Fibroblast of villous mesenchyme (primary cell): ENCODE results near the gene SLC6A3. TPM values are rescaled to one million over a fixed set of nuclear protein-coding genes. Genes with fewer than 3 reads are reported as not detected.

ENCODE experiments used
- DNase-seq: peaks from one replicate; pipeline ENCODE4 v3.0.0-alpha.2; 2010; ENCODE audit warnings: low read depth
- H3K4me3 ChIP-seq: 2 replicates; pipeline ENCODE4 v1.5.1; 2011; ENCODE audit warnings: low read depth, mild to moderate bottlenecking, low read length
- CTCF ChIP-seq: IDR thresholded peaks from 2 replicates; pipeline ENCODE4 v1.5.1; 2012; ENCODE audit warnings: low read depth, mild to moderate bottlenecking, low read length; ENCODE audit not compliant: insufficient read depth
- total RNA-seq: library from RNA; depleted of rRNA; stranded (reverse); fragments of >200 nt; gene quantifications from 2 replicates; pipeline ENCODE4 v1.2.3, GENCODE V29; 2012

The SLC6A3 gene
- total RNA-seq: not detected in 2 replicates

- H3K4me3 ChIP-seq: no peak within 1 kb of the TSS
- peak; percentile 21 for DNase-seq
- TF ChIP-seq CTCF: no peak
Measured at GRCh38 chr5:1445313-1445688, at the start of gene SLC6A3. TSS of gene SLC6A3 (minus strand) at chr5:1445440. CDS start at chr5:1443197, 2,243 bp downstream.

GRCh38 chr5:1493941-1494340 is 48.7 kb upstream of the SLC6A3 start:
- no peak for DNase-seq
- no peak for TF ChIP-seq CTCF
- no peak overlapping the region for H3K4me3 ChIP-seq

- H3K4me3 ChIP-seq: no peak overlapping the region
- TF ChIP-seq CTCF: no peak
- no peak for DNase-seq
Measured at GRCh38 chr5:1493413-1493812, 48.2 kb upstream of the SLC6A3 start.

GRCh38 chr5:1492757-1493156 is 47.5 kb upstream of the SLC6A3 start:
- H3K4me3 ChIP-seq: no peak overlapping the region
- no peak for DNase-seq
- TF ChIP-seq CTCF: no peak

- DNase-seq: no peak
Measured at GRCh38 chr5:1490376-1490775, 45.1 kb upstream of the SLC6A3 start.

GRCh38 chr5:1489754-1490153 is 44.5 kb upstream of the SLC6A3 start:
- no peak overlapping the region for H3K4me3 ChIP-seq
- DNase-seq: no peak
- TF ChIP-seq CTCF: no peak

More at GRCh38 chr5:1490376-1490775, 45.1 kb upstream of the SLC6A3 start:
- no peak for TF ChIP-seq CTCF
- H3K4me3 ChIP-seq: no peak overlapping the region
